ENCODE measurements around the gene SHF. TPM values are rescaled to one million over a fixed set of nuclear protein-coding genes. Genes with fewer than 3 reads are reported as not detected.

SHF gene
- total RNA-seq, 4 donors from 2014 or later = 4.4 to 10.0 (median 7.4) TPM

- Histone ChIP-seq H3K27me3 (no peaks in the 10 kb centered on the region), H3K4me1 (peaks cover 0 to 25% (median 0%) of the 10 kb centered on the region in 3 donors), H3K27ac (peak overlapping the region; percentile 95 to 99 (median 98)), H3K36me3 (no peaks in the 10 kb centered on the region), H3K9me3 (no peaks in the 10 kb centered on the region), H3K4me3 (peak overlapping the region; percentile 42 to 74)
- WGBS, 2 donors (ENCODE audit: low coverage in 1 of 2) = 0 to 1% methylated on average over 12 to 21 of the region's 34 CpGs
- peak; percentile 73 to 85 for TF ChIP-seq POLR2A (IDR thresholded peaks at IDR 0.05)
- no peak for TF ChIP-seq CTCF (IDR thresholded peaks at IDR 0.05)
- no peak for TF ChIP-seq EP300 (IDR thresholded peaks at IDR 0.05)
- peak; percentile 92 for TF ChIP-seq POLR2AphosphoS5 (IDR thresholded peaks at IDR 0.05)
- peak; percentile 84 for ATAC-seq
These were observed 12.4 kb upstream of the SHF start for GRCh38 chr15:45200001-45200798.

GRCh38 chr15:45199136-45199810 is 11.5 kb upstream of the SHF start:
- no peak for ATAC-seq
- WGBS, 2 donors (ENCODE audit: low coverage in 1 of 2) = 0 to 2% methylated on average over 20 to 23 of the region's 25 CpGs
- peak overlapping the region; percentile 95 to 99 (median 98) for H3K27ac ChIP-seq
- H3K4me3 ChIP-seq = peak overlapping the region; percentile 42 to 74
- H3K4me1 ChIP-seq = peaks cover 0 to 25% (median 0%) of the 10 kb centered on the region in 3 donors
- TF ChIP-seq EP300 (IDR thresholded peaks at IDR 0.05) = no peak
- no peak for TF ChIP-seq POLR2A (IDR thresholded peaks at IDR 0.05)
- no peak for TF ChIP-seq CTCF (IDR thresholded peaks at IDR 0.05)
- TF ChIP-seq POLR2AphosphoS5 (IDR thresholded peaks at IDR 0.05) = no peak
- no peaks in the 10 kb centered on the region for H3K36me3 ChIP-seq
- no peaks in the 10 kb centered on the region for H3K27me3 ChIP-seq
- H3K9me3 ChIP-seq = no peaks in the 10 kb centered on the region

GRCh38 chr15:45198337-45199135 is 10.8 kb upstream of the SHF start:
- TF ChIP-seq CTCF (IDR thresholded peaks at IDR 0.05) = peak; percentile 24 to 82 (median 80)
- TF ChIP-seq POLR2A (IDR thresholded peaks at IDR 0.05) = peak; percentile 91 to 97
- TF ChIP-seq POLR2AphosphoS5 (IDR thresholded peaks at IDR 0.05) = peak; percentile 98
- TF ChIP-seq EP300 (IDR thresholded peaks at IDR 0.05) = no peak
- ATAC-seq = peak; percentile 87
- no peaks in the 10 kb centered on the region for H3K9me3 ChIP-seq
- H3K27me3 ChIP-seq = no peaks in the 10 kb centered on the region
- peak overlapping the region; percentile 42 to 74 for H3K4me3 ChIP-seq
- H3K4me1 ChIP-seq = peaks cover 0 to 25% (median 0%) of the 10 kb centered on the region in 3 donors
- WGBS, 2 donors (ENCODE audit: low coverage in 1 of 2) = 0 to 1% methylated on average over 16 to 24 of the region's 42 CpGs
- H3K36me3 ChIP-seq = no peaks in the 10 kb centered on the region
- H3K27ac ChIP-seq = peak overlapping the region; percentile 95 to 99 (median 98)

GRCh38 chr15:45197512-45197911 is 9.7 kb upstream of the SHF start:
- Histone ChIP-seq H3K36me3 (no peaks in the 10 kb centered on the region), H3K9me3 (no peaks in the 10 kb centered on the region), H3K27ac (peak overlapping the region in 1 of 4 donors; percentile 98), H3K4me3 (no peak overlapping the region), H3K4me1 (peaks cover 0 to 25% (median 0%) of the 10 kb centered on the region in 3 donors), H3K27me3 (no peaks in the 10 kb centered on the region)
- WGBS, 2 donors (ENCODE audit: low coverage in 1 of 2) = 83 to 90% methylated on average over 3 of the region's 3 CpGs
- no peak for TF ChIP-seq CTCF (IDR thresholded peaks at IDR 0.05)
- TF ChIP-seq POLR2AphosphoS5 (IDR thresholded peaks at IDR 0.05) = no peak
- TF ChIP-seq POLR2A (IDR thresholded peaks at IDR 0.05) = no peak
- TF ChIP-seq EP300 (IDR thresholded peaks at IDR 0.05) = no peak
- ATAC-seq = no peak
